GM21360 (cell line): Measurements from ENCODE around the gene CAPN13.

Experiments used
- ATAC-seq: cut with Tn5 transposase; IDR thresholded peaks from one replicate; pipeline ENCODE4 v1.9.1; 2021; ENCODE audit warnings: mild to moderate bottlenecking, moderate library complexity; ENCODE audit not compliant: unreplicated experiment

The CAPN13 gene

GRCh38 chr2:30807249-30807648 is at the start of gene CAPN13:
Gene CAPN13, minus strand, starts transcription at chr2:30807446. Its CDS starts 20,121 bp downstream, at chr2:30787325.
- ATAC-seq = no peak

DNA sequence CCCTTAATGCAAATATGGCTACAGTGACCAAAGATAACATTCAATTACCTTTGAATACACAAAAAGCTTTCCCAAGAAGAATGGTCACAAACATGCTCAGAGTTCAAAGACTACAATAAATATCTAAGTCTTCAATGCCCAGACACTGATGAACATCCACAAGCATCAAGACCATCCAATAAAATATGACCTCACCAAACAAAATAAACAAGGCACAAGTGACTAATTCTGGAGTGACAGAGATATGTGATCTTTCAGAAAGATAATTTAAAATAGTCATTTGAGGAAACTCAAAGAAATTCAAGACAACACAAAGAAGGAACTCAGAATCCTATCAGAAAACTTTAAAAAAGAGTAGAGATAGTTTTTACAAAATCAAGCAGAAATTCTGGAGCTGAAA is 40.6 kb upstream of the CAPN13 start:
- ATAC-seq = no peak

DNA sequence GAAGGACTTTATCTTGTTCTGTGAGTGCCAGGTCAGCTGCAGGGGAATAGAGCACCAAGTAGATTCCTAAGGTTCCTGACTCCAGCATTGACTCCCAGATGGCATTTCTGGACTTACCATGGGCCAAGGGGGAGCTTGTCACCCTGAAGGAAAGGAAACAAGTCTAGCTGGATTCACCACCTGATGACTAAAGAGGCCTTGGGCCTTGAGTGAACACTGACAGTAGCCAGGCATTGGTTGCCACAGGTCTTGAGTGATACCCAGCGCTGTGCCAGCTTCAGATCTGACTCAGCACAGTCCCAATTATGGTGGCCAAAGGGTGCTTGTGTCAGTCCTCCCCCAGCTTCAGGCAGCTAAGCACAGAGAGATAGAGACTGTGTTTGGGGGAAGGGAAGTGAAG is 40.1 kb upstream of the CAPN13 start:
- no peak for ATAC-seq

- no peak for ATAC-seq
Measured at GRCh38 chr2:30828586-30828985, 21.3 kb upstream of the CAPN13 start.

GRCh38 chr2:30826916-30827315 is 19.7 kb upstream of the CAPN13 start:
- no peak for ATAC-seq

- ATAC-seq = no peak
Measured at GRCh38 chr2:30826481-30826880, 19.2 kb upstream of the CAPN13 start.

- ATAC-seq = no peak
Measured at GRCh38 chr2:30823452-30823851, 16.2 kb upstream of the CAPN13 start.

- ATAC-seq = no peak
Measured at GRCh38 chr2:30821960-30822359, 14.7 kb upstream of the CAPN13 start.

GRCh38 chr2:30820381-30821055 is 13.3 kb upstream of the CAPN13 start:
- ATAC-seq = no peak

DNA sequence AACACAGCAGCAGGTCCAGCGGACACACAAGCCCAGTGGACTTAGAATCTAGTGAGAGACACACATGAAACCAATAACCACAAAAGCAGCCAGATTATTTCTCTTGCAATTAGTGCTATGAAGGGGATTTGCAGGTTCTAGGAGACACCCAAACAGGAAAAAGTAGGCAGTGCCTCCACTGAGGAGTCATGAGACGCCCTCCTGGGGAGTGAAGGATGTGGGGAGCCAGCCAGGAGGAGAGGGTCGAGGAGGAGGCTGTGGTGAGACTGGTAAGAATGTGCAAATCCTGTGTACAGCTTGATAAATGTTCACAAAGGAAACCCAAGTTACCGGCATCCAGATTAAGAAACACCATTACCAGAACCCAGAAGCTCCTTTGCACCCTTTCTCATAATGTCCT is 2.7 kb upstream of the CAPN13 start:
- ATAC-seq = no peak

GRCh38 chr2:30808695-30809094 is 1.4 kb upstream of the CAPN13 start:
- no peak for ATAC-seq

- ATAC-seq = no peak
Measured at GRCh38 chr2:30803281-30803680, 4.0 kb downstream of the CAPN13 start.

- ATAC-seq = no peak
Measured at GRCh38 chr2:30802611-30803010, 4.6 kb downstream of the CAPN13 start.

GRCh38 chr2:30801821-30802455 is 5.3 kb downstream of the CAPN13 start:
- ATAC-seq = no peak

GRCh38 chr2:30800159-30800558 is 7.1 kb downstream of the CAPN13 start:
- no peak for ATAC-seq

DNA sequence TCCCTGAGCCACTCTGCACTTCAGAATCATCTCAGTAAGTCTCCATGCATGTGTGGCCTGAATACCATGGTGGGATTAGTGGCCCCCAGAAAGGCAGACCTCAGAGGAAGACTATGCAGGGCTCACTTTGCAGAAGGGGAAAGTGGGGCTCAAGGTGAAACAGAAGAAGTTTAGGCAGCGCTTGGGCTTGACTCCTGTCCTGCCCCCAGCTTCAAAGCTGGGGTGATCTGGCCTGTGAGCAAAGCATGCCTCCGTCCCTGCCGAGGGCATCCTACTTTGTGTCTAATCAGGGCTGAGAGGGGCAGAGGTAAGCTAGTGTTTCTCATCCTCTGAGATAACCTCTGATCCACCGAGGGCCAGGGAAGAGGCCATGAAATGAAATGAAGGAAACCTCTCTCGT is 7.9 kb downstream of the CAPN13 start:
- ATAC-seq = no peak

- no peak for ATAC-seq
Measured at GRCh38 chr2:30798536-30798991, 8.7 kb downstream of the CAPN13 start.

- ATAC-seq = no peak
Measured at GRCh38 chr2:30797381-30798015, 9.7 kb downstream of the CAPN13 start.

DNA sequence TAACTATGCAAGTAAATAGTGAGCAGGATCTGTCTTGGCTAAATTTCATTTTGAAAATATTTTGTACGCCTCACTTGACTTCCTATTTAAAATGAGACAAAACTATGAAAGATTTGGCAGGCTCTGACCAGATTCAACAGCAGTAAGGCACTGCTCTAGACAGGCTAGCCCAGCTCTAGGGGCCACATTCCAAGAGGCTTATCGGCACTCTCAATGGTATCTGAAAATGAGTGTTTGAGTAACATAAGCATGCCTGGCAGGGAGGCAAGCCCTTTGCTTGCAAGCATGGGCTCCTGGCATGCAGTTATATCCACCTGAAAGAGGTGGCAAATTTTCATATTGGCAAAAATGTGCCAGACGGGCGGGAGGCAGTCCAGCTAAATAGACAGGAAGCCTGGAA is 10.5 kb downstream of the CAPN13 start:
- ATAC-seq = no peak

GRCh38 chr2:30792521-30792920 is 14.7 kb downstream of the CAPN13 start:
- no peak for ATAC-seq

GRCh38 chr2:30790879-30791278 is 16.4 kb downstream of the CAPN13 start:
- no peak for ATAC-seq

DNA sequence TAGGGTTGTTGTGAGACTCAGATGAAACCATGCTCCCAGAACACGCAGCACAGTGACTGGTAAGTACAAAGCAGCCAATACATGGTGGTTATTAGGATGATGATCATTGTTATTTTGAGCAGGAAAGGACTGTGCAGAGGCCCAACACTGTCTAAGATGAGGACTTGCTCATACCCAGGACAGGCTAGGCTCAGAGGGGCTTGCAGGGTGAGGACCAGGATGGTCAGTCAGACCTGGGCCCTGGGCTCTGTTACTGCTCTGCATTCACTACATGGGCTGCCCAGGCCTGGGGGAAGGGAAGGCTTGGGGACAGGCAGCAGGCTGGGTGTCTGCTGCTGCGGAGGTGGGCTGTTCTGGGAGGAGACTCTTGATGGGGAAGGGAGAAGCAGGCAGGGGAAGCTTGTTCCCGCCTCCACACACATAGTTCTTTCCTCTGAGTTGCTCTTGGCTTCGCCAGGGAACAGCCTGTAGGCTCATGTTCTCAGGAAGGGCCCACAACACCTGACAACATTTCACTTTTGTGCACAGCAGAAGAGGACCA is 17.5 kb downstream of the CAPN13 start:
- no peak for ATAC-seq
